DMS153 treated with DMSO at 0.1 percent for 48 hours (cell line): ENCODE measurements around the gene VSIR.

Experiments used
- DNase-seq: peaks from one replicate; lab custom pipeline; 2025; ENCODE audit not compliant: unreplicated experiment; lab: John Stamatoyannopoulos, UW

VSIR gene

GRCh38 chr10:71715026-71715425 lies 58.3 kb downstream of the VSIR start:
- no peak for DNase-seq

GRCh38 chr10:71714592-71714991 lies 58.7 kb downstream of the VSIR start:
- no peak for DNase-seq

GRCh38 chr10:71714031-71714410 lies 59.3 kb downstream of the VSIR start:
- no peak for DNase-seq

- no peak for DNase-seq
These were observed 59.9 kb downstream of the VSIR start for GRCh38 chr10:71713135-71714030.

- no peak for DNase-seq
These were observed 60.7 kb downstream of the VSIR start for GRCh38 chr10:71712572-71713134.

- DNase-seq: no peak
These were observed 61.1 kb downstream of the VSIR start for GRCh38 chr10:71712170-71712569.

GRCh38 chr10:71711052-71711623 lies 62.2 kb downstream of the VSIR start:
- no peak for DNase-seq

- DNase-seq: no peak
These were observed 62.8 kb downstream of the VSIR start for GRCh38 chr10:71710519-71710918.

GRCh38 chr10:71708897-71709882 lies 64.1 kb downstream of the VSIR start:
- DNase-seq: no peak

GRCh38 chr10:71708301-71708703 lies 65.0 kb downstream of the VSIR start:
- DNase-seq: no peak

GRCh38 chr10:71707240-71707789 lies 66.0 kb downstream of the VSIR start:
- DNase-seq: no peak

- no peak for DNase-seq
These were observed 66.9 kb downstream of the VSIR start for GRCh38 chr10:71706216-71707121.

- no peak for DNase-seq
These were observed 67.7 kb downstream of the VSIR start for GRCh38 chr10:71705582-71705981.

GRCh38 chr10:71704816-71705215 lies 68.5 kb downstream of the VSIR start:
- DNase-seq: no peak

- no peak for DNase-seq
These were observed 69.7 kb downstream of the VSIR start for GRCh38 chr10:71703577-71703976.

- DNase-seq: no peak
These were observed 71.7 kb downstream of the VSIR start for GRCh38 chr10:71701496-71702132.

GRCh38 chr10:71700731-71701368 lies 72.5 kb downstream of the VSIR start:
- no peak for DNase-seq

GRCh38 chr10:71698737-71699136 lies 74.6 kb downstream of the VSIR start:
- DNase-seq: no peak
